Liver (tissue), 9 donors: Measurements from ENCODE around the gene PCSK1N. TPM values are rescaled to one million over a fixed set of nuclear protein-coding genes. Genes with fewer than 3 reads are reported as not detected.

Experiments used
- DNase-seq: peaks from one replicate; pipeline ENCODE4 v3.0.0-alpha.2; 2017; ENCODE audit warnings: low spot score
- H3K27ac ChIP-seq, 2 donors: one replicate each; pipeline ENCODE4 v1.7.0; 2013; ENCODE audit warnings: inconsistent platforms in 2 of 2, low read length in 2 of 2, control low read depth in 1 of 2, low read depth in 1 of 2, mild to moderate bottlenecking in 1 of 2
- H3K27me3 ChIP-seq, 4 donors: one replicate each; pipeline versions ENCODE4 v1.6.1 to v1.7.0; 2013; ENCODE audit warnings: low read length in 3 of 4, inconsistent platforms in 1 of 4, mild to moderate bottlenecking in 1 of 4, moderate library complexity in 1 of 4; ENCODE audit not compliant: control insufficient read depth in 4 of 4, insufficient read depth in 4 of 4
- H3K36me3 ChIP-seq, 4 donors: one replicate each; pipeline versions ENCODE4 v1.6.1 to v1.7.0; 2013; ENCODE audit warnings: low read length in 3 of 4, mild to moderate bottlenecking in 3 of 4, low read depth in 1 of 4, moderate library complexity in 1 of 4; ENCODE audit not compliant: control insufficient read depth in 4 of 4, insufficient read depth in 3 of 4
- H3K4me1 ChIP-seq, 4 donors: one replicate each; pipeline versions ENCODE4 v1.6.1 to v1.7.0; 2013; ENCODE audit warnings: low read length in 3 of 4, mild to moderate bottlenecking in 3 of 4, moderate library complexity in 1 of 4; ENCODE audit not compliant: control insufficient read depth in 4 of 4, insufficient read depth in 4 of 4
- H3K4me3 ChIP-seq, 3 donors: one replicate each; pipeline versions ENCODE4 v1.6.1 to v1.7.0; 2013; ENCODE audit warnings: low read length in 3 of 3, control low read depth in 1 of 3, low read depth in 1 of 3, mild to moderate bottlenecking in 1 of 3
- H3K9ac ChIP-seq, 2 donors: one replicate each; pipeline ENCODE4 v1.7.0; 2013; ENCODE audit warnings: low read length in 2 of 2, mild to moderate bottlenecking in 2 of 2, moderate library complexity in 2 of 2, control low read depth in 1 of 2, low read depth in 1 of 2
- H3K9me3 ChIP-seq, 4 donors: one replicate each; pipeline versions ENCODE4 v1.6.1 to v1.7.0; 2013; ENCODE audit warnings: low read length in 3 of 4; ENCODE audit not compliant: control insufficient read depth in 4 of 4
- ATF3 ChIP-seq: IDR thresholded peaks from 2 replicates; pipeline ENCODE4 v1.6.1; 2016; ENCODE audit warnings: antibody characterized with exemption
- CTCF ChIP-seq: fragments of 150-350 bp; IDR thresholded peaks from 2 replicates; pipeline ENCODE4 v1.5.1; 2017; ENCODE audit warnings: improper control_type of control experiment, low read depth, low read length; ENCODE audit not compliant: missing input control
- EGR1 ChIP-seq, 2 donors: IDR thresholded peaks; 2 replicates each; pipeline ENCODE4 v1.6.1; 2016 to 2018; ENCODE audit warnings: antibody characterized with exemption in 2 of 2, low read depth in 2 of 2
- FOXA1 ChIP-seq: IDR thresholded peaks from 2 replicates; pipeline ENCODE4 v1.6.1; 2016; ENCODE audit warnings: antibody characterized with exemption
- FOXA2 ChIP-seq: IDR thresholded peaks from 2 replicates; pipeline ENCODE4 v1.6.1; 2016; ENCODE audit warnings: antibody characterized with exemption
- HNF4G ChIP-seq: IDR thresholded peaks from 2 replicates; pipeline ENCODE4 v1.6.1; 2016; ENCODE audit warnings: antibody characterized with exemption
- JUND ChIP-seq, 2 donors: IDR thresholded peaks; 2 replicates each; pipeline ENCODE4 v1.6.1; 2016; ENCODE audit warnings: antibody characterized with exemption in 2 of 2
- NR2F2 ChIP-seq: IDR thresholded peaks from 2 replicates; pipeline ENCODE4 v1.6.1; 2016; ENCODE audit warnings: antibody characterized with exemption
- RAD21 ChIP-seq, 2 donors: IDR thresholded peaks; 2 replicates each; pipeline ENCODE4 v1.6.1; 2016; ENCODE audit warnings: antibody characterized with exemption in 2 of 2, mild to moderate bottlenecking in 2 of 2
- RXRA ChIP-seq, 2 donors: IDR thresholded peaks; 2 replicates each; pipeline ENCODE4 v1.6.1; 2017 to 2018; ENCODE audit warnings: antibody characterized with exemption in 2 of 2, mild to moderate bottlenecking in 1 of 2
- SP1 ChIP-seq: IDR thresholded peaks from 2 replicates; pipeline ENCODE4 v1.6.1; 2018; ENCODE audit warnings: antibody characterized with exemption, mild to moderate bottlenecking
- TAF1 ChIP-seq: conservative IDR thresholded peaks from 2 replicates; pipeline ENCODE4 v1.6.1; 2016; ENCODE audit warnings: antibody characterized with exemption, mild to moderate bottlenecking
- YY1 ChIP-seq: IDR thresholded peaks from 2 replicates; pipeline ENCODE4 v1.6.1; 2016; ENCODE audit warnings: antibody characterized with exemption, mild to moderate bottlenecking
- WGBS: extraction: QIAGEN DNeasy Blood & Tissue Kit; methylation state at CpG from one replicate; pipeline ENCODE4 v1.1.7; 2013; 5-methylcytosine and 5-hydroxymethylcytosine counted together
- polyA plus RNA-seq, 2 donors: library from polyadenylated mRNA; stranded (reverse) in 1 of 2; unstranded in 1 of 2; fragments of 200-250 nt in 1 of 2; fragments of >200 nt in 1 of 2; fragmentation: Nextera tagmentation in 1 of 2; extraction: Ambion mirVana in 1 of 2; gene quantifications; one replicate each; pipeline versions ENCODE4 v1.2.1 to v1.2.3, GENCODE V29; 2013 to 2015
- total RNA-seq, 2 donors: library from RNA; depleted of rRNA; stranded (reverse); fragments of >200 nt; gene quantifications; one replicate each; pipeline ENCODE4 v1.2.3, GENCODE V29; 2014
- TF ChIP-seq, protein P1 (sequence below): IDR thresholded peaks from 2 replicates; pipeline ENCODE4 v1.6.1; 2016; ENCODE audit warnings: antibody characterized with exemption
- TF ChIP-seq, protein P2 (sequence below): IDR thresholded peaks from 2 replicates; pipeline ENCODE4 v1.6.1; 2016; ENCODE audit warnings: antibody characterized with exemption, mild to moderate bottlenecking
- donor health status: healthy.
- donor health status: healthy.
- donor health status: healthy.
- donor health status: healthy.
- donor health status: healthy.

Gene PCSK1N
- total and polyA plus RNA-seq, 4 donors, result 0.05 to 5.4 (median 0.92) TPM

GRCh38 chrX:48826135-48826875, 9.1 kb downstream of the PCSK1N start, which contains the start of gene ERAS:
Gene ERAS (plus strand): TSS chrX:48826513. CDS start chrX:48829124, 2,611 bp downstream.
- H3K36me3 ChIP-seq, result peaks cover 2 to 34% (median 15%) of the 10 kb centered on the region in 4 donors
- no peak within 1 kb of the TSS for H3K27ac ChIP-seq
- H3K4me3 ChIP-seq, result no peak within 1 kb of the TSS
- no peaks in the 10 kb centered on the region for H3K4me1 ChIP-seq
- no peak for TF ChIP-seq ATF3
- 73% methylated on average over 67 of the region's 67 CpGs for WGBS
- no peaks in the 10 kb centered on the region for H3K27me3 ChIP-seq
- H3K9ac ChIP-seq, result no peak within 1 kb of the TSS
- H3K9me3 ChIP-seq, result peaks cover 0 to 2% (median 0%) of the 10 kb centered on the region in 4 donors
- DNase-seq, result no peak

DNA sequence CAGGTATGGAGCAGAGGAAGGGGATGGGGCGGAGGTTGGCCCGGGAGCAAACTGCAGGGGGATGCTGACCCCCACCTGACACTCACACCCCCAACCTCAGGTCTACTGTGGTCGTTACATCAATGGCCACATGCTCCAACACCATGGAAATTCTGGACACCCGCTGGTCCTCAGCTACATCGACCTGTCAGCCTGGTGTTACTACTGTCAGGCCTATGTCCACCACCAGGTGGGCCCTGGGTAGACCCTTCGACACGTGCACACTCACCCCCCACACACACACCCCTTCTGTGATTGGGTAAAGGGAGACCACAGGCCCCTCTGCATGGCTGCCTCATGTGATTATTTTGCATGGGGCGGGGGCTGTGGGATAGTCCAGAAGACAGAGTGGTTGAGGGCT, 11.3 kb downstream of the PCSK1N start:
- no peak for DNase-seq
- peaks cover 0 to 2% (median 0%) of the 10 kb centered on the region in 4 donors for H3K9me3 ChIP-seq
- TF ChIP-seq YY1 (no peak), TAF1 (no peak), RAD21 (IDR thresholded peaks at IDR 0.05) (no peak), NR2F2 (no peak), HNF4G (no peak), SP1 (no peak), ATF3 (no peak), JUND (IDR thresholded peaks at IDR 0.05) (no peak), FOXA2 (no peak), CTCF (no peak)
- no peak overlapping the region for H3K9ac ChIP-seq
- H3K36me3 ChIP-seq, result peaks cover 6 to 47% (median 21%) of the 10 kb centered on the region in 4 donors
- H3K4me1 ChIP-seq, result no peaks in the 10 kb centered on the region
- WGBS, result 96% methylated on average over 8 of the region's 8 CpGs
- H3K4me3 ChIP-seq, result no peak overlapping the region
- no peak overlapping the region for H3K27ac ChIP-seq
- H3K27me3 ChIP-seq, result no peaks in the 10 kb centered on the region

- Histone ChIP-seq H3K27me3 (no peaks in the 10 kb centered on the region), H3K9me3 (peaks cover 0 to 2% (median 0%) of the 10 kb centered on the region in 4 donors), H3K9ac (no peak overlapping the region), H3K4me3 (no peak overlapping the region), H3K36me3 (peaks cover 8 to 57% (median 21%) of the 10 kb centered on the region in 4 donors), H3K4me1 (peaks cover 0 to 5% (median 1%) of the 10 kb centered on the region in 4 donors), H3K27ac (no peak overlapping the region)
- 91% methylated on average over 6 of the region's 6 CpGs for WGBS
- DNase-seq, result no peak
- TF ChIP-seq EGR1 (IDR thresholded peaks at IDR 0.05; ENCODE audit: low read depth in 2 of 2), result no peak
- TF ChIP-seq, protein P1, sequence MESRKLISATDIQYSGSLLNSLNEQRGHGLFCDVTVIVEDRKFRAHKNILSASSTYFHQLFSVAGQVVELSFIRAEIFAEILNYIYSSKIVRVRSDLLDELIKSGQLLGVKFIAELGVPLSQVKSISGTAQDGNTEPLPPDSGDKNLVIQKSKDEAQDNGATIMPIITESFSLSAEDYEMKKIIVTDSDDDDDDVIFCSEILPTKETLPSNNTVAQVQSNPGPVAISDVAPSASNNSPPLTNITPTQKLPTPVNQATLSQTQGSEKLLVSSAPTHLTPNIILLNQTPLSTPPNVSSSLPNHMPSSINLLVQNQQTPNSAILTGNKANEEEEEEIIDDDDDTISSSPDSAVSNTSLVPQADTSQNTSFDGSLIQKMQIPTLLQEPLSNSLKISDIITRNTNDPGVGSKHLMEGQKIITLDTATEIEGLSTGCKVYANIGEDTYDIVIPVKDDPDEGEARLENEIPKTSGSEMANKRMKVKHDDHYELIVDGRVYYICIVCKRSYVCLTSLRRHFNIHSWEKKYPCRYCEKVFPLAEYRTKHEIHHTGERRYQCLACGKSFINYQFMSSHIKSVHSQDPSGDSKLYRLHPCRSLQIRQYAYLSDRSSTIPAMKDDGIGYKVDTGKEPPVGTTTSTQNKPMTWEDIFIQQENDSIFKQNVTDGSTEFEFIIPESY, result no peak
- no peak for TF ChIP-seq ATF3
- TF ChIP-seq SP1, result no peak
- TF ChIP-seq, protein P2, sequence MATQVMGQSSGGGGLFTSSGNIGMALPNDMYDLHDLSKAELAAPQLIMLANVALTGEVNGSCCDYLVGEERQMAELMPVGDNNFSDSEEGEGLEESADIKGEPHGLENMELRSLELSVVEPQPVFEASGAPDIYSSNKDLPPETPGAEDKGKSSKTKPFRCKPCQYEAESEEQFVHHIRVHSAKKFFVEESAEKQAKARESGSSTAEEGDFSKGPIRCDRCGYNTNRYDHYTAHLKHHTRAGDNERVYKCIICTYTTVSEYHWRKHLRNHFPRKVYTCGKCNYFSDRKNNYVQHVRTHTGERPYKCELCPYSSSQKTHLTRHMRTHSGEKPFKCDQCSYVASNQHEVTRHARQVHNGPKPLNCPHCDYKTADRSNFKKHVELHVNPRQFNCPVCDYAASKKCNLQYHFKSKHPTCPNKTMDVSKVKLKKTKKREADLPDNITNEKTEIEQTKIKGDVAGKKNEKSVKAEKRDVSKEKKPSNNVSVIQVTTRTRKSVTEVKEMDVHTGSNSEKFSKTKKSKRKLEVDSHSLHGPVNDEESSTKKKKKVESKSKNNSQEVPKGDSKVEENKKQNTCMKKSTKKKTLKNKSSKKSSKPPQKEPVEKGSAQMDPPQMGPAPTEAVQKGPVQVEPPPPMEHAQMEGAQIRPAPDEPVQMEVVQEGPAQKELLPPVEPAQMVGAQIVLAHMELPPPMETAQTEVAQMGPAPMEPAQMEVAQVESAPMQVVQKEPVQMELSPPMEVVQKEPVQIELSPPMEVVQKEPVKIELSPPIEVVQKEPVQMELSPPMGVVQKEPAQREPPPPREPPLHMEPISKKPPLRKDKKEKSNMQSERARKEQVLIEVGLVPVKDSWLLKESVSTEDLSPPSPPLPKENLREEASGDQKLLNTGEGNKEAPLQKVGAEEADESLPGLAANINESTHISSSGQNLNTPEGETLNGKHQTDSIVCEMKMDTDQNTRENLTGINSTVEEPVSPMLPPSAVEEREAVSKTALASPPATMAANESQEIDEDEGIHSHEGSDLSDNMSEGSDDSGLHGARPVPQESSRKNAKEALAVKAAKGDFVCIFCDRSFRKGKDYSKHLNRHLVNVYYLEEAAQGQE, result no peak
- TF ChIP-seq HNF4G, result no peak
- no peak for TF ChIP-seq FOXA1
- no peak for TF ChIP-seq JUND (IDR thresholded peaks at IDR 0.05)
- no peak for TF ChIP-seq RXRA (IDR thresholded peaks at IDR 0.05)
- no peak for TF ChIP-seq NR2F2
- TF ChIP-seq TAF1, result no peak
Observed at GRCh38 chrX:48823053-48823452, 12.4 kb downstream of the PCSK1N start.
